HCT116 (cell line): Measurements from ENCODE around the gene ATP2A3.

ENCODE experiments used
- CTCF ChIP-seq, 3 experiments: fragments of 200-600 bp in 1 of 3; sonication (generic) in 1 of 3; IDR thresholded peaks in 2 of 3; conservative IDR thresholded peaks in 1 of 3; 2 replicates each; pipeline ENCODE4 v1.5.1; 2012 to 2017; ENCODE audit warnings: low read depth in 2 of 3, low read length in 2 of 3, antibody characterized with exemption in 1 of 3, borderline replicate concordance in 1 of 3, control low read depth in 1 of 3, mild to moderate bottlenecking in 1 of 3, mixed read lengths in 1 of 3, mixed run types in 1 of 3, moderate library complexity in 1 of 3; ENCODE audit not compliant: insufficient read depth in 1 of 3
- EZH2 ChIP-seq: fragments of 200-600 bp; sonication (generic); IDR thresholded peaks from 2 replicates; pipeline ENCODE4 v1.6.1; 2017; ENCODE audit warnings: antibody characterized with exemption, mixed run types
- POLR2A ChIP-seq: IDR thresholded peaks from 2 replicates; pipeline ENCODE4 v1.7.0; 2011; ENCODE audit warnings: borderline replicate concordance; ENCODE audit not compliant: insufficient read depth, insufficient read length; ENCODE audit errors: extremely low read depth
- SP1 ChIP-seq: IDR thresholded peaks from 2 replicates; pipeline ENCODE4 v1.6.1; 2012; ENCODE audit warnings: low read depth

- TF ChIP-seq SP1 (no peak), POLR2A (no peak), EZH2 (no peak), CTCF (IDR thresholded peaks at IDR 0.05 in 2 of 3, conservative IDR thresholded peaks at IDR 0.05 in 1 of 3; ENCODE audit: borderline replicate concordance in 1 of 3, insufficient read depth in 1 of 3, low read depth in 2 of 3, low read length in 2 of 3) (no peak)
Measured at GRCh38 chr17:4010754-4011153, 46.5 kb upstream of the ATP2A3 start.
